GM23338 (cell line): ENCODE results near the gene MAP2K5. TPM values are rescaled to one million over a fixed set of nuclear protein-coding genes. Genes with fewer than 3 reads are reported as not detected.

Source experiments
- ATAC-seq: fragments of 200-7000 bp; cut with Tn5 transposase; 3 replicates; pipeline ENCODE4 v1.9.1; 2020
- DNase-seq: peaks from one replicate; pipeline ENCODE4 v3.0.0-alpha.2; 2015; ENCODE audit warnings: low spot score
- H2AFZ ChIP-seq: fragments of 200-600 bp; sonication (generic); 2 replicates; pipeline ENCODE4 v1.8.0; 2016; ENCODE audit warnings: antibody characterized with exemption, mild to moderate bottlenecking, moderate library complexity
- H3F3A ChIP-seq: fragments of 200-600 bp; sonication (generic); replicated peaks from 2 replicates; pipeline ENCODE4 v1.8.0; 2017; ENCODE audit warnings: antibody characterized with exemption, mixed run types, low read depth
- H3K27ac ChIP-seq: fragments of 200-600 bp; sonication (generic); 2 replicates; pipeline ENCODE4 v1.6.1; 2016; ENCODE audit warnings: low read depth
- H3K27me3 ChIP-seq: fragments of 200-600 bp; sonication (generic); 2 replicates; pipeline ENCODE4 v1.8.0; 2016; ENCODE audit warnings: mild to moderate bottlenecking, mixed run types, moderate library complexity; ENCODE audit not compliant: insufficient read depth
- H3K36me3 ChIP-seq: fragments of 200-600 bp; sonication (generic); 2 replicates; pipeline ENCODE4 v1.8.0; 2016; ENCODE audit warnings: mild to moderate bottlenecking; ENCODE audit not compliant: insufficient read depth
- H3K4me1 ChIP-seq: fragments of 200-600 bp; sonication (generic); 2 replicates; pipeline ENCODE4 v1.8.0; 2016; ENCODE audit warnings: mild to moderate bottlenecking, moderate library complexity; ENCODE audit not compliant: insufficient read depth
- H3K4me2 ChIP-seq: fragments of 200-600 bp; sonication (generic); 2 replicates; pipeline ENCODE4 v1.7.1; 2017; ENCODE audit warnings: mixed run types
- H3K4me3 ChIP-seq: fragments of 200-600 bp; sonication (generic); 2 replicates; pipeline ENCODE4 v1.6.1; 2016; ENCODE audit warnings: mixed run types
- H3K79me2 ChIP-seq: fragments of 200-600 bp; sonication (generic); replicated peaks from 2 replicates; pipeline ENCODE4 v1.8.0; 2017; ENCODE audit warnings: mild to moderate bottlenecking; ENCODE audit not compliant: insufficient read depth
- H3K9me2 ChIP-seq: fragments of 200-600 bp; sonication (generic); 2 replicates; pipeline ENCODE4 v1.8.0; 2017; ENCODE audit not compliant: insufficient read depth
- H4K20me1 ChIP-seq: fragments of 200-600 bp; sonication (generic); replicated peaks from 2 replicates; pipeline ENCODE4 v1.8.0; 2017; ENCODE audit warnings: mild to moderate bottlenecking; ENCODE audit not compliant: insufficient read depth
- H3K27ac Mint-ChIP-seq: 2 replicates; pipeline ENCODE4 v1.8.0; 2020; ENCODE audit warnings: inconsistent platforms, mild to moderate bottlenecking, moderate library complexity, mixed read lengths
- H3K27me3 Mint-ChIP-seq: 3 replicates; pipeline ENCODE4 v1.8.0; 2022; ENCODE audit warnings: low read depth, mild to moderate bottlenecking, moderate library complexity, mixed read lengths, inconsistent platforms; ENCODE audit not compliant: insufficient read depth, poor library complexity
- H3K36me3 Mint-ChIP-seq: 3 replicates; pipeline ENCODE4 v1.8.0; 2021; ENCODE audit warnings: low read depth, mild to moderate bottlenecking, inconsistent platforms, moderate library complexity, mixed read lengths
- H3K4me1 Mint-ChIP-seq: 3 replicates; pipeline ENCODE4 v1.8.0; 2020; ENCODE audit warnings: mild to moderate bottlenecking, inconsistent platforms, mixed read lengths
- H3K4me3 Mint-ChIP-seq: 3 replicates; pipeline ENCODE4 v1.8.0; 2021; ENCODE audit warnings: moderate library complexity, mild to moderate bottlenecking, inconsistent platforms, mixed read lengths
- H3K9me3 Mint-ChIP-seq: 3 replicates; pipeline ENCODE4 v1.8.0; 2020; ENCODE audit warnings: moderate library complexity, mild to moderate bottlenecking, inconsistent platforms, mixed read lengths
- CREB1 ChIP-seq: fragments of 250-450 bp; sonication (Bioruptor Pico); IDR thresholded peaks from 2 replicates; pipeline ENCODE4 v1.5.0; 2020; ENCODE audit warnings: low read depth, mild to moderate bottlenecking, moderate library complexity
- EZH2 ChIP-seq: fragments of 200-600 bp; sonication (generic); IDR thresholded peaks from one replicate; pipeline ENCODE4 v1.8.0; 2017; ENCODE audit warnings: antibody characterized with exemption, mild to moderate bottlenecking, low read depth; ENCODE audit not compliant: unreplicated experiment
- EZH2phosphoT487 ChIP-seq: fragments of 200-600 bp; sonication (generic); IDR thresholded peaks from one replicate; pipeline ENCODE4 v1.8.1; 2018; ENCODE audit warnings: antibody characterized with exemption; ENCODE audit not compliant: unreplicated experiment
- JUNB ChIP-seq: IDR thresholded peaks from one replicate; pipeline ENCODE4 v1.6.1; 2016; ENCODE audit warnings: antibody characterized with exemption; ENCODE audit not compliant: unreplicated experiment
- POLR2AphosphoS5 ChIP-seq: IDR thresholded peaks from 2 replicates; pipeline ENCODE4 v1.6.1; 2016; ENCODE audit warnings: antibody characterized with exemption, low read depth
- STAT1 ChIP-seq: IDR thresholded peaks from one replicate; pipeline ENCODE4 v1.6.1; 2016; ENCODE audit warnings: antibody characterized with exemption; ENCODE audit not compliant: unreplicated experiment
- ZNF331 ChIP-seq: fragments of 250-450 bp; sonication (Bioruptor Pico); IDR thresholded peaks from 2 replicates; pipeline ENCODE4 v1.5.0; 2020; ENCODE audit warnings: low read depth, mild to moderate bottlenecking, moderate library complexity
- polyA plus RNA-seq: library from polyadenylated mRNA; unstranded; fragments of >200 nt; fragmentation: Nextera tagmentation; extraction: Ambion mirVana; gene quantifications from 2 replicates; pipeline ENCODE4 v1.2.1, GENCODE V29; 2016
- total RNA-seq: library from RNA; depleted of rRNA; stranded (reverse); fragments of >200 nt; shearing (Covaris generic); gene quantifications from 2 replicates; pipeline ENCODE4 v1.2.3, GENCODE V29; 2014
- TF ChIP-seq, protein P1 (sequence below): fragments of 250-450 bp; sonication (Bioruptor Pico); IDR thresholded peaks from 2 replicates; pipeline ENCODE4 v1.5.0; 2020; ENCODE audit warnings: mild to moderate bottlenecking, moderate library complexity
- TF ChIP-seq, protein P2 (sequence below): IDR thresholded peaks from 2 replicates; pipeline ENCODE4 v1.6.1; 2016; ENCODE audit warnings: antibody characterized with exemption
- TF ChIP-seq, protein P3 (sequence below), 2 experiments: fragments of 200-600 bp in 1 of 2; sonication (generic) in 1 of 2; conservative IDR thresholded peaks; 2 replicates each; pipeline versions ENCODE4 v1.5.1 to v1.6.1; 2016 to 2017; ENCODE audit warnings: antibody characterized with exemption in 2 of 2, low read depth in 2 of 2, mild to moderate bottlenecking in 2 of 2, moderate library complexity in 1 of 2
- TF ChIP-seq, protein P4 (sequence below): IDR thresholded peaks from one replicate; pipeline ENCODE4 v1.6.1; 2018; ENCODE audit warnings: antibody characterized with exemption; ENCODE audit not compliant: unreplicated experiment

Gene MAP2K5
- total and polyA plus RNA-seq, 2 experiments from 2014 or later: 6.5 to 13.6 TPM

DNA sequence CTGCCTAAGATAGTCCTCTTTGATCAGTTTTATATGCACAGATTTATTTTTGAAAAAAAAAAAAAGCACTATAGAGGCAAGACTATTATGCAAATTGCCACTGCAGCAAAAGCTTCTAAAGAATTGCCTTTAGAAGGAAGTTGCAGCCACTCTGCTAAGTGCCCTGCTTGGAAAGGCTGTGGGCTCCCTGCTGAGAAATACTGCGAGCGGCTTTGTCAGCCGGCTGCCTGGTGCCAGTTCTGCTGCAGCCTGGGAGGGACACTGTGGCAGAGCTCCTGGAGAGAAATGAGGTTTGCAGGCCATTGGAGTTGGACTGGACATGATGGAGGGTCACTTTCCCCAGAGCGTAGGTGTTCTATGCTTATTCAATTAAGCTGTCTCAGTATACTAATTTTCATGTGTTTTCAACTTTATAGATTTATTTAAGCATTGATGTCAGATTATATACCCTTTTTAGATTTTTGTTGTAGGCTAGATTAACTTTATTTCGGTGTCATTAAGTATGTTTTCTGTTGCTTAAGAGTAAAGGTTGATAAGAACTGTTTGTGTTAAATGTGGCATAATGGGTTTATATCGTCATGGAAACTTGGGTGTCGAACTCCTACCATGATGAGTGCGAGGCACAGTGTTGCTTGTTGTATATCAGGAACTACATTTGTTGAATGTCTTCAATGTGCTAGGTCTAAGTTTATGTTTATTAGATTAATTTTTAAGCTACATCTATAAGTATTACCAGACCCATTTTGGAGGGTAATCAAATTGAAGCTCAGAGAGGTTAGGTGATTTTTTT is 6.6 kb downstream of the MAP2K5 start (continued):
- TF ChIP-seq, protein P1, sequence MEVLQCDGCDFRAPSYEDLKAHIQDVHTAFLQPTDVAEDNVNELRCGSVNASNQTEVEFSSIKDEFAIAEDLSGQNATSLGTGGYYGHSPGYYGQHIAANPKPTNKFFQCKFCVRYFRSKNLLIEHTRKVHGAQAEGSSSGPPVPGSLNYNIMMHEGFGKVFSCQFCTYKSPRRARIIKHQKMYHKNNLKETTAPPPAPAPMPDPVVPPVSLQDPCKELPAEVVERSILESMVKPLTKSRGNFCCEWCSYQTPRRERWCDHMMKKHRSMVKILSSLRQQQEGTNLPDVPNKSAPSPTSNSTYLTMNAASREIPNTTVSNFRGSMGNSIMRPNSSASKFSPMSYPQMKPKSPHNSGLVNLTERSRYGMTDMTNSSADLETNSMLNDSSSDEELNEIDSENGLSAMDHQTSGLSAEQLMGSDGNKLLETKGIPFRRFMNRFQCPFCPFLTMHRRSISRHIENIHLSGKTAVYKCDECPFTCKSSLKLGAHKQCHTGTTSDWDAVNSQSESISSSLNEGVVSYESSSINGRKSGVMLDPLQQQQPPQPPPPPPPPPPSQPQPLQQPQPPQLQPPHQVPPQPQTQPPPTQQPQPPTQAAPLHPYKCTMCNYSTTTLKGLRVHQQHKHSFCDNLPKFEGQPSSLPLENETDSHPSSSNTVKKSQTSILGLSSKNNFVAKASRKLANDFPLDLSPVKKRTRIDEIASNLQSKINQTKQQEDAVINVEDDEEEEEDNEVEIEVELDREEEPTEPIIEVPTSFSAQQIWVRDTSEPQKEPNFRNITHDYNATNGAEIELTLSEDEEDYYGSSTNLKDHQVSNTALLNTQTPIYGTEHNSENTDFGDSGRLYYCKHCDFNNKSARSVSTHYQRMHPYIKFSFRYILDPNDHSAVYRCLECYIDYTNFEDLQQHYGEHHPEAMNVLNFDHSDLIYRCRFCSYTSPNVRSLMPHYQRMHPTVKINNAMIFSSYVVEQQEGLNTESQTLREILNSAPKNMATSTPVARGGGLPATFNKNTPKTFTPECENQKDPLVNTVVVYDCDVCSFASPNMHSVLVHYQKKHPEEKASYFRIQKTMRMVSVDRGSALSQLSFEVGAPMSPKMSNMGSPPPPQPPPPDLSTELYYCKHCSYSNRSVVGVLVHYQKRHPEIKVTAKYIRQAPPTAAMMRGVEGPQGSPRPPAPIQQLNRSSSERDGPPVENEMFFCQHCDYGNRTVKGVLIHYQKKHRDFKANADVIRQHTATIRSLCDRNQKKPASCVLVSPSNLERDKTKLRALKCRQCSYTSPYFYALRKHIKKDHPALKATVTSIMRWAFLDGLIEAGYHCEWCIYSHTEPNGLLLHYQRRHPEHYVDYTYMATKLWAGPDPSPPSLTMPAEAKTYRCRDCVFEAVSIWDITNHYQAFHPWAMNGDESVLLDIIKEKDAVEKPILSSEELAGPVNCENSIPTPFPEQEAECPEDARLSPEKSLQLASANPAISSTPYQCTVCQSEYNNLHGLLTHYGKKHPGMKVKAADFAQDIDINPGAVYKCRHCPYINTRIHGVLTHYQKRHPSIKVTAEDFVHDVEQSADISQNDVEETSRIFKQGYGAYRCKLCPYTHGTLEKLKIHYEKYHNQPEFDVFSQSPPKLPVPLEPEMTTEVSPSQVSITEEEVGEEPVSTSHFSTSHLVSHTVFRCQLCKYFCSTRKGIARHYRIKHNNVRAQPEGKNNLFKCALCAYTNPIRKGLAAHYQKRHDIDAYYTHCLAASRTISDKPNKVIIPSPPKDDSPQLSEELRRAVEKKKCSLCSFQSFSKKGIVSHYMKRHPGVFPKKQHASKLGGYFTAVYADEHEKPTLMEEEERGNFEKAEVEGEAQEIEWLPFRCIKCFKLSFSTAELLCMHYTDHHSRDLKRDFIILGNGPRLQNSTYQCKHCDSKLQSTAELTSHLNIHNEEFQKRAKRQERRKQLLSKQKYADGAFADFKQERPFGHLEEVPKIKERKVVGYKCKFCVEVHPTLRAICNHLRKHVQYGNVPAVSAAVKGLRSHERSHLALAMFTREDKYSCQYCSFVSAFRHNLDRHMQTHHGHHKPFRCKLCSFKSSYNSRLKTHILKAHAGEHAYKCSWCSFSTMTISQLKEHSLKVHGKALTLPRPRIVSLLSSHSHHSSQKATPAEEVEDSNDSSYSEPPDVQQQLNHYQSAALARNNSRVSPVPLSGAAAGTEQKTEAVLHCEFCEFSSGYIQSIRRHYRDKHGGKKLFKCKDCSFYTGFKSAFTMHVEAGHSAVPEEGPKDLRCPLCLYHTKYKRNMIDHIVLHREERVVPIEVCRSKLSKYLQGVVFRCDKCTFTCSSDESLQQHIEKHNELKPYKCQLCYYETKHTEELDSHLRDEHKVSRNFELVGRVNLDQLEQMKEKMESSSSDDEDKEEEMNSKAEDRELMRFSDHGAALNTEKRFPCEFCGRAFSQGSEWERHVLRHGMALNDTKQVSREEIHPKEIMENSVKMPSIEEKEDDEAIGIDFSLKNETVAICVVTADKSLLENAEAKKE (CRISPR knock-in tag): no peak
- TF ChIP-seq, protein P2, sequence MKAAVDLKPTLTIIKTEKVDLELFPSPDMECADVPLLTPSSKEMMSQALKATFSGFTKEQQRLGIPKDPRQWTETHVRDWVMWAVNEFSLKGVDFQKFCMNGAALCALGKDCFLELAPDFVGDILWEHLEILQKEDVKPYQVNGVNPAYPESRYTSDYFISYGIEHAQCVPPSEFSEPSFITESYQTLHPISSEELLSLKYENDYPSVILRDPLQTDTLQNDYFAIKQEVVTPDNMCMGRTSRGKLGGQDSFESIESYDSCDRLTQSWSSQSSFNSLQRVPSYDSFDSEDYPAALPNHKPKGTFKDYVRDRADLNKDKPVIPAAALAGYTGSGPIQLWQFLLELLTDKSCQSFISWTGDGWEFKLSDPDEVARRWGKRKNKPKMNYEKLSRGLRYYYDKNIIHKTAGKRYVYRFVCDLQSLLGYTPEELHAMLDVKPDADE: no peak
- TF ChIP-seq JUNB (no peak), CREB1 (CRISPR knock-in tag) (no peak), POLR2AphosphoS5 (no peak), STAT1 (no peak)

DNA sequence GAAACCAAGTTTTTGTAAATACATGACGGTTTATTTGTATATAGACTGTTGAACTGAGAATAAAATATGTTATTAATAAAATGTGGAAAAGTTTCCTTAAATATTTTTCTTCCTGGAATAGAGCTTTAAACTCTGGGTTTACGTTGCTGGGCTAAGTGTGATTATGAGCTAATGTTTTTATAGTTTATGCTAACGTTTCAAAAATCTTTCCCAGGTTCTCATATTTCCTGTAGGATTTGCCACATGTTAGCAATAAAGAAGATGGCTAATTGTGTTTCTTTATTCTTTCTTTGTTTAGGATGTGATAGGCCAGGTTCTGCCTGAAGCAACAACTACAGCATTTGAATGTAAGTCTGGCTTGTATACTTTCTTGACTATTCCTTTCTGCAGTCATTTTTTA is 7.2 kb downstream of the MAP2K5 start:
- no peaks in the 10 kb centered on the region for H3K9me2 ChIP-seq
- H3K4me2 ChIP-seq: no peak overlapping the region
- no peak overlapping the region for H2AFZ ChIP-seq
- H3K79me2 ChIP-seq: 0 out of 2 replicates have a peak, but pooled peaks cover 4% of the 10 kb centered on the region
- no peak for DNase-seq
- H3K27me3 ChIP-seq: no peaks in the 10 kb centered on the region
- no peaks in the 10 kb centered on the region for H4K20me1 ChIP-seq
- H3K9me3 Mint-ChIP-seq: no peaks in the 10 kb centered on the region
- peaks cover 26% of the 10 kb centered on the region for H3K4me1 ChIP-seq
- no peak overlapping the region for H3K4me3 Mint-ChIP-seq
- H3K4me3 ChIP-seq: no peak overlapping the region
- no peak for ATAC-seq
- H3K27ac Mint-ChIP-seq: no peak overlapping the region
- H3K36me3 Mint-ChIP-seq: peaks cover 5% of the 10 kb centered on the region; the same call in 2 of the 3 replicates
- H3K4me1 Mint-ChIP-seq: peaks cover 23% of the 10 kb centered on the region
- H3K27me3 Mint-ChIP-seq: no peaks in the 10 kb centered on the region
- H3K36me3 ChIP-seq: no peaks in the 10 kb centered on the region; the same call in 1 of the 2 replicates
- no peak overlapping the region for H3K27ac ChIP-seq
- no peaks in the 10 kb centered on the region for H3F3A ChIP-seq
- TF ChIP-seq EZH2 (no peak), STAT1 (no peak), ZNF331 (CRISPR knock-in tag) (no peak), EZH2phosphoT487 (no peak), CREB1 (CRISPR knock-in tag) (no peak)
- TF ChIP-seq, protein P3, sequence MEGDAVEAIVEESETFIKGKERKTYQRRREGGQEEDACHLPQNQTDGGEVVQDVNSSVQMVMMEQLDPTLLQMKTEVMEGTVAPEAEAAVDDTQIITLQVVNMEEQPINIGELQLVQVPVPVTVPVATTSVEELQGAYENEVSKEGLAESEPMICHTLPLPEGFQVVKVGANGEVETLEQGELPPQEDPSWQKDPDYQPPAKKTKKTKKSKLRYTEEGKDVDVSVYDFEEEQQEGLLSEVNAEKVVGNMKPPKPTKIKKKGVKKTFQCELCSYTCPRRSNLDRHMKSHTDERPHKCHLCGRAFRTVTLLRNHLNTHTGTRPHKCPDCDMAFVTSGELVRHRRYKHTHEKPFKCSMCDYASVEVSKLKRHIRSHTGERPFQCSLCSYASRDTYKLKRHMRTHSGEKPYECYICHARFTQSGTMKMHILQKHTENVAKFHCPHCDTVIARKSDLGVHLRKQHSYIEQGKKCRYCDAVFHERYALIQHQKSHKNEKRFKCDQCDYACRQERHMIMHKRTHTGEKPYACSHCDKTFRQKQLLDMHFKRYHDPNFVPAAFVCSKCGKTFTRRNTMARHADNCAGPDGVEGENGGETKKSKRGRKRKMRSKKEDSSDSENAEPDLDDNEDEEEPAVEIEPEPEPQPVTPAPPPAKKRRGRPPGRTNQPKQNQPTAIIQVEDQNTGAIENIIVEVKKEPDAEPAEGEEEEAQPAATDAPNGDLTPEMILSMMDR (conservative IDR thresholded peaks at IDR 0.05; ENCODE audit: low read depth in 2 of 2): no peak
- TF ChIP-seq, protein P4, sequence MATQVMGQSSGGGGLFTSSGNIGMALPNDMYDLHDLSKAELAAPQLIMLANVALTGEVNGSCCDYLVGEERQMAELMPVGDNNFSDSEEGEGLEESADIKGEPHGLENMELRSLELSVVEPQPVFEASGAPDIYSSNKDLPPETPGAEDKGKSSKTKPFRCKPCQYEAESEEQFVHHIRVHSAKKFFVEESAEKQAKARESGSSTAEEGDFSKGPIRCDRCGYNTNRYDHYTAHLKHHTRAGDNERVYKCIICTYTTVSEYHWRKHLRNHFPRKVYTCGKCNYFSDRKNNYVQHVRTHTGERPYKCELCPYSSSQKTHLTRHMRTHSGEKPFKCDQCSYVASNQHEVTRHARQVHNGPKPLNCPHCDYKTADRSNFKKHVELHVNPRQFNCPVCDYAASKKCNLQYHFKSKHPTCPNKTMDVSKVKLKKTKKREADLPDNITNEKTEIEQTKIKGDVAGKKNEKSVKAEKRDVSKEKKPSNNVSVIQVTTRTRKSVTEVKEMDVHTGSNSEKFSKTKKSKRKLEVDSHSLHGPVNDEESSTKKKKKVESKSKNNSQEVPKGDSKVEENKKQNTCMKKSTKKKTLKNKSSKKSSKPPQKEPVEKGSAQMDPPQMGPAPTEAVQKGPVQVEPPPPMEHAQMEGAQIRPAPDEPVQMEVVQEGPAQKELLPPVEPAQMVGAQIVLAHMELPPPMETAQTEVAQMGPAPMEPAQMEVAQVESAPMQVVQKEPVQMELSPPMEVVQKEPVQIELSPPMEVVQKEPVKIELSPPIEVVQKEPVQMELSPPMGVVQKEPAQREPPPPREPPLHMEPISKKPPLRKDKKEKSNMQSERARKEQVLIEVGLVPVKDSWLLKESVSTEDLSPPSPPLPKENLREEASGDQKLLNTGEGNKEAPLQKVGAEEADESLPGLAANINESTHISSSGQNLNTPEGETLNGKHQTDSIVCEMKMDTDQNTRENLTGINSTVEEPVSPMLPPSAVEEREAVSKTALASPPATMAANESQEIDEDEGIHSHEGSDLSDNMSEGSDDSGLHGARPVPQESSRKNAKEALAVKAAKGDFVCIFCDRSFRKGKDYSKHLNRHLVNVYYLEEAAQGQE: no peak
